Stimulated activated CD4-positive, alpha-beta T cell treated with anti-CD3 and anti-CD28 coated beads, Interleukin-12 subunit alpha, Interleukin-12 subunit beta, amount 100 ng/mL, for 48 hours (primary cell): ENCODE results near the gene TBPL1.
"Not testable (repeated sequence)": the region's sequence is repeated elsewhere in the genome, so short reads cannot be mapped to it uniquely, and the experiment has no call there.

Source experiments
- DNase-seq, 3 donors: peaks; one replicate each; pipeline ENCODE4 v3.0.0-alpha.2; 2020; ENCODE audit warnings: low read depth in 2 of 3, low spot score in 1 of 3

TBPL1 gene

DNA sequence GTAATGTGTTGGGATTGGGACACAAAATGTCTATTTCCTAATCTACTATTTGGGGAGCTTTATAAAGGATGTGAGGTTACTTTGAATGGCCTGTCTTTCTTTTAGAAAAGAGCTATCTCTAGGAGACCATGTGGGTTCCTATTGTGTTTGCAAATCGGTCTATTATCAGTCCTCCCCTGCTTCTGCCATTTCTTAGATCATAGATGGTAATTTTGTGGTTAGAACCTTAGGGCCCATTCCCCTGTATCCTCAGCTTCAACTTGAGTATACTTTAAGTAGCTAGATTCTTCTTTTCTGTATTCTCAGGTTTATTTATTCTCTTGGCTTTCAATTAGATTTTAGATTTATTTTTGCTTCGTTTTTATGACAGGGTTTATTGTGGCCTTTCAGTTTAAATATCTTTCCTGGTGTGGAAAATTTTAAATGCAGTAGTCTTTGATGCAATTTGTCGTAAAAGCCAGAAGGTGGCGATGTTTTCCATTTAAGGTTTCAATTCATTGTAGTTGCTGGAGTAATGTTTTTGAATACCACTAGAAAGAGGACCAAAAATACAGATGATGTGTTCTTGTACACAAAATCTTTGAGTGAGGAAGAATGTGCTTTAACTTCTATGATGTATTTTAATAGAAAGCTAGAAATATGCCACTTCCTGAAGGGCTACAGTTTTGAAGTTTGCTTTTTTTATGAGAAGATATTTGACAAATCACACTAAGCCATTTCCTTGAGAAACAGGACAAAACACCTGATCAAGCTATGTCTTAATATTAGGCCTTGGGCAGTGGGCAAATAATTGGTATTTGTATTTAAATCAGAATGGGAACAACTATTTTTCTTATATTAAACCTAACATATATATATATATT, 20.3 kb downstream of the TBPL1 start:
- no peak for DNase-seq

DNA sequence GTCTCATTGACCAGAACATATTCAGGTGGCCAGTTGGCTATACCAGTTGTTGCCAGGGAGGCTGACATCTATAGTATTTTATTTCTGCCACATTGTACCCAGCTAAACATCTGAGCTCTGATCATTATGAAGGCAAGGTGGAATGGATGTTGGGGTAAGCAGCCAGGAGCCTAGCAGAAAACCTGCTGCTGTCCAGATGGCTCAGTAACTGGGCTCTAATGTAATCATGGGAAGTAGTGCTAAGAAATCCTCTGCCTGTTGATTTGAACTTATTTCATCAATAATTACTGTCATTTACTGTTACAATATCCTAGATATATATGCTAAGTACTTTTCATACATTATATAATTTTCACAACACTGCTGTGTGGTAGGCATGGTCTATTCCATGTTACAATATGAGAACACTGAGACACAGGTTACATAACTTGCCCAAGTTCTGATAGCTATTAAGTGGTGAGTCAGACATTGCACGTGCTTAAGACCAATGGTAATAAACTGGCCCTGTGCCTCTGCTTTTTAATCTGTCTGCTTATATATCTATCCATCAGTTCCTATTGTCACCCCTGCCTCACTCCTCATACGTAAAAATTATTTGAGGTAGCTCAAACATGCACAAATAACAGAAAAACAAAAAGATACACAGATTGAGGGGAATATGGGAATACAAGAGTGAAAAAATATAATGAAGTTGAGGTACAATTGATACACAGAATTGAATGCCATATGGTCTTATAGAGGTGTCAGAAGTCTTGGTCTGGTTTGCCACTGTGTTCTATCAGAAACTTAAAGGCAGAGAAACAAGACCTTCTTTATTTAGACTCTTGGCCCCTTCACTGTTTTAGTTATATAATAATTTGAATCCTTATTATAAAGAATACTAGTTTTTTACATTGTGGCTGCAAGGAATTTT, 25.2 kb downstream of the TBPL1 start:
- no peak for DNase-seq

DNA sequence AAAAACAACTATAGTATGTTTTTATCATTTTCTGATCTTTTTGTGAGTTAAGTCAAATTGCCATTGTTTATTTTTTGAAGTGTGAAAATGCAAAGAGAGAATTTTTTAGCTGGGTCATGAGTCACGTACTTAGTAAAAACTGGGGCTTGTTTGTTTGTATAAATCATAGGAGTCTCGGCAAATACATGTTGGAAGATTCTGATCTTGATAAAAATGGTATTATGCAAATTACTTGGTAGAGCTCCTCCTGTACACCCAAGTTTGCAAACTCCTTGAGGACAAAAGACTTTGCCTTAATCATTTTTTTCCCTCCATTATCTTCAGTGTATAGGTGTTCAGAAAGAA, 25.8 kb downstream of the TBPL1 start:
- DNase-seq: no peak

DNA sequence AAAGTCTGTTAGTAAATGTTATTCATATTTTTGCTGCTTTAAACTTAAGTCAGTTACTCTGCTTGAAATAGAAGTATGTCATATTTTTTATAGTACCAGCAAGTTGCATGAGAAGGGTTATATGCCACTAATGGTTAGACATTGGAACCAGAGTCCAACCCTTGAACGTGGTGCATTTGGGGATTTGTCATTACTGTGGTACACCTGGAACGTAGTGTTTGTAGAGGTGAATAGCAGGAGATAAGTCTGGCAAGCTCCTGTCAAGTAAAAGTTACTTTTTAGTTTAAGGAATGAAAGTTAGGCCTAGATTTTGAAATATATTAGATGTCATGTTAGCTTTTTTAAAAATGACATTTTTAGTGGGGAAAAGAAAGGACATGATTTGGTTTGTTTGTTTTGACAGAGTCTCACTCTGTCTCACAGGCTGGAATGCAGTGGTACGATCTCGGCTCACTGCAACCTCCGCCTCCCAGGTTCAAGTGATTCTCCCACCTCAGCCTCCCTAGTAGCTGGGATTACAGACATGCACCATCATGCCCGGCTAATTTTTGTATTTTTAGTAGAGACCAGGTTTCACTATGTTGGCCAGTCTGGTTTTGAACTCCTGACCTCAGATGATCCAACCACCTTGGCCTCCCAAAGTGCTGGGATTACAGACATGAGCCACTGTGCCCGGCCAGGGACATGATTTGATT, 26.4 kb downstream of the TBPL1 start:
- DNase-seq: not testable (repeated sequence)

DNA sequence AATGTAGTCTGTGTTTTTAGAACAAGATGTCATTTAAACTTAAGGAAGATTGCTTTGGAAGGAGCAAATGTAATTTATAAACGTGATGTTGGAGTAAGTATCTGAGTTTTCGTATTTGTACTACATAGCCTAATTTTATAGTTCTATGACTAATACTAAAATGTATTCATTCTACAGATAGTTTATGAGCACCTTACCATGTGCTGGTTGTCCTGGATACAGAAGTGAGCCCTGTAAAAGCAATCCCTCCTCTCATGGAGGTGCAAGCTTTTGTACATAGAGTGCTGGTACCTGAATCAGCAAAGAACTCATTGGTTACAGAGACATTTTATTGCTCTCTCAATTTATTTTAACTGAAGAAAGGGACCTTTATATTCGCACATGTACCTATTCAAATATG, 27.1 kb downstream of the TBPL1 start:
- DNase-seq: no peak

DNA sequence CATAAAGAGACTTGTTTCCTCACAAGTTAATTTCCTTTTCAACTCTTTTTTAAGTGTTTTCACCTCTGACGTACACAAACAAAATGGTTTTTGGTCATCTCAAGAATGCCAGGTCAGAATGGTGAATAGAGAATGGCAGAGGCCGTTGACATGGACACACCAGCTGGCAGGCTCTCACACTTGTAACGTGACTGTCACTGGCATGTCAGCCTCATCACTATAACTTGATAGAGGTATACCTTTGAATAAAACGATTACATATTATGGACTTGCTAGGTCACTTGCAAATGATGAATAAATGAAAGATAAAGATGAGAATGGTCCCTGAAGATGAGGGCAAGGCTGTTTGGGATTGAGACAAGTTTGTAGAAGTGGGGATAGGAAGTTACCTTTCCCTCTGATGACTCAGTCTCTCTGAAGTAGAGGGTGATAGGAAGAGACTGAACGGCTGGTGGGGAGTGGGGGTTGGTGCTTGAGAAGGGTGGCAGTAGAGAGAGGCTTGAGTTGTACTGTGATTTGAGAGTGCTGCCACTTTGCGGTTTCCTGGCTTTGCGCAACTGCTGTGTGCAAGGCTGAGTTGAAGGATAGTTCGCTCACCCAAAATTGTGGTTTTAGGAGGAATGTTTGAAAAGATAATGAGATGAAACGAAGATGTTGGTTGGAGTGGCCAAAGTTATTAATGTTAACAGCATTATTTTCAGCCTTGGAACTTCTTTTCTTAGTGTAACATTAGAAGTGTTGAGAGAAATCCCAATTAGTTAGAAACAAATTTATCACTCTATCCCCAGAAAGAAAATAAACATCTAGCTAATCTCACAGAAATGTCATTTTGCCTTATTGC, 30.3 kb downstream of the TBPL1 start:
- DNase-seq: peak; percentile 12 to 42 (median 30)

DNA sequence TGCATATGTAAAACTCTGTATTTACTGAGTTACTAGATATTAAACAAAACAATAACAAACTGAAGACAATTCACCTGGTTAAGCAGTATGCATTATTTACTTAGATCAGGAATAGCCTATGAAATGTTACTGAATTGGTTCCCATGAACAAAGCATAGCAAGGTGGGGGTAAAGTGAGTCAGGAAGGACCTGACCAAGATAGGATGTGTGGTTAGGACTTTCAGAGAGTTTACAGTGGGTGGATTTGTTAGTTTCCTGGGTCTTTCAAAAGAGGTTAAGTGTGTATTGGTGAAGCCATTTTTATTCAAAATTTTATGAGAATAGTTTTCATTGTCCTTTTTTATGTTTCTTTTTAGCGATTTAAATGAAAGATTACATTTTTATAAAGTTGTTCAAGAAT, 32.9 kb downstream of the TBPL1 start:
- DNase-seq: no peak

DNA sequence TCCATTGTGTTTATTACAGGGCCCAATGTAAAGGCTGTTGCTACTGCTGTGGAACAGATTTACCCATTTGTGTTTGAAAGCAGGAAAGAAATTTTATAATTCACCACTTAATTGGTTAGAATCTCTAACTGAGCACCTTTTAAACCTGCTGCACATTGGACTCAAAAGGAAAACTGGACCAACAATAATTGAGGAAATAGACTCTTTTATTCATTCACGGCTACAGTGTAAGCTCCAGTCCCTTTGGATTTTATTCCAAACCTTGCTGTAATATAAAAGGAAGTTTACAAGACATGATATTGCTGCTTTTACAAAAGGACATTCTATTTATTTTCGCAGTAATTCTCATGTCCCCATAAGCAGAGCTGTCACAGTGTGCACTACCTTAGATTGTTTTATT, 33.9 kb downstream of the TBPL1 start:
- no peak for DNase-seq

DNA sequence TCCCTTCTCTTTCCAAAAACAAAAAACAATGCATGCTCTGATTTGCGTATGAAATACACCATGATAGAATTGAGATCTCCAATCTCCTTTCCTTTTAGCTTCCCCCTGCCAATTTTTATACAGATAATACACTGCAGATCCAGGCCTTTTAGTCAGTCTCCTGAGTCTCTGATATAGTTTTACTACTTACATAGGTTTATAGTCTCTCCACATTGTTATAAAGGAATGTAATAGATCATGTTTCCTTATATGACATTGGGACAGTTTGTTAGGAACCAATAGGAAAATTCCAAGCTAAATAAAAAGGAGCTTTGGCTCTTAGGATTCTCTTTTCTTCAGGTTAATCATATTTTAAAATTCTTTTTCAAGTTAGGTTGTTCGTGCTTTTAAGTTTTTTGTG, 36.5 kb downstream of the TBPL1 start:
- no peak for DNase-seq

DNA sequence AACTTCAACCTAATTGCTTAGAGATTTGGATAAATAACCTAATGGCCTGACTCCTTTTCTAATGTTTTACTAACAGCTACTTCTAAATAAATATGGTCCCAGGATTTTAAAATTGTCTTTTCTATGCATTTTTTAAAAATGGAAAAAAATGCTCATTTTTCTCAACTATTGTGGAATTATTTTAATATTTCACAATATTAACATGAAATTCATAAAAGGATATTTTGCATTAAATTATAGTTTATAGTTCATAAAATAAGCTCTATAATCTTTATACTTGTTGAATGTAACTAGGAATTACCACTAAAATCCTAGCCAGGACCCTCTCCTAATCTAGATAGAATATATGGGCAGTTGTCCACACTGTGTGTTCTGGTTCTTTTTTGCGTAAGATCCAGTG, 37.3 kb downstream of the TBPL1 start:
- no peak for DNase-seq

DNA sequence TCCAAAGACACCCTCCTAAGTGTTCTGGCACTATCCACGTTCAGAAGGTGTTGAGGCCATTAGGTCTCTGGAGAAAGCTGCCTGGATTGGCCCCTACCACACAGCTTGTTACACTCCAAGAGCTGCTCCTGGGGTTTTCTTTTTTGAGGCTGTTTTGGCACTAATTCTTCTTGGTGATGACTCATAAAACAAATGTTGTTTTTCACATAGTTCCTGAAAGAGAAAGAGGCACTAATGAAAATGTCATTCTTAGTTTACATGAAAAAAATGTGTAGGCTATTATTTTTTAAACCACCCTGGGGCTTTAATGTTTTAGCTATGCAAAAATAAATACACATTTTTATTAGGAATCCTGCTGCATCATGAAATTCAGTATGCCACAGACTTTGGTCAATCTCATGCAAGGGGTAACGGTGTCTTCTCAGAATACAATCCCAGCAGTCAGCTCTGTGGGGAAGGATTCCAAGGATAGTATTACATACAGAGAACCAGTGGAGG, 38.1 kb downstream of the TBPL1 start:
- DNase-seq: no peak

DNA sequence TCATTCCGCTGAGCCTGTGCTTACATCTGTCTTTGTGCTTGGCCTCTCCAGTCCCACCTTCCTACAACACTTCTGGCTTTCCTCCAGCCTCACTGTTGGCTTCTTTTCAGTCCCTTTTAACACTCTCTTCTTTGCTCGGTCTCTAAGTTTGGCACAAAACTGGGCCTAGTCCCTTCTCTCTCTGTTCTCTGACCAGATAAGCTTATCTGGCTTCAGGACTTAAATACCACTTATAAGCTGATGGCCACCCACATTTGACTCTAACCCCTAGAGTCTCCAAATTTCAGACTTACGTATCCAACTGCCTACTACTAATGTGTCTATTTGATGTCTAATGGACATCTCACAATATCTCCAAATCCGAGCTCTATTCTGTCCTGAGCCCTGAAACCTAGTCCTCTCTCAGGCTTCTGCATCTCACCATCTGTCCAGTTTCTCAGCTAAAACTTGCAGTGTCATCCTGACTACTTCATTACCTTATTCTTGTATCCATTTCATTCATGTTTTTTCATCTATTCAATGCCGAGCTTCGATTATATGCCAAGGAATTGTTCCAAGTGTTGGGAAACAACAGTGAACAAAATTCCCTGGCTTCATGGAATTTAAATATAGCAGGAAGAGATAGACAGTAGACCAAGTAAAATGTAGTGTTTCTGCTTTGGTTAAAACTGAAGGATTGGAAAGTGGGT, 40.1 kb downstream of the TBPL1 start:
- DNase-seq: no peak

DNA sequence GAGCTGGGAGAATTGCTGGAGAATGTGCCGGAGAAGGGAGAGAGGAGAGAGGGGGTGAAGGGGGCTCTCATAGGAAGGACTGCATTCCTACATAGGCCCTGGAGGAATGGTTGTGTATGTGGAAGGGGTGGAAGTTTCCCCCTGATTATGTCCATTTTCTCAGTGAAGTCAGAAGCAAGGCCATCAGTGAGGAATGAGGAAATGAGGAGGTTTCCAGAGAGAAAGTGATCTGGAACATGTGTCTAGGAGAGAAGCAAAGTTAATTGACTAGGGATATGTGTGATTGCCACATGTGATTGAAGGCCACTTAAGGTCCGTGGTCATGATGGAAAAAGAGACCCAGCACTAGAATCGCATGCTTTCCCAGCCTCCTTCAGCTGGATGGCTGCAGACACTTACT, 42.3 kb downstream of the TBPL1 start:
- no peak for DNase-seq

DNA sequence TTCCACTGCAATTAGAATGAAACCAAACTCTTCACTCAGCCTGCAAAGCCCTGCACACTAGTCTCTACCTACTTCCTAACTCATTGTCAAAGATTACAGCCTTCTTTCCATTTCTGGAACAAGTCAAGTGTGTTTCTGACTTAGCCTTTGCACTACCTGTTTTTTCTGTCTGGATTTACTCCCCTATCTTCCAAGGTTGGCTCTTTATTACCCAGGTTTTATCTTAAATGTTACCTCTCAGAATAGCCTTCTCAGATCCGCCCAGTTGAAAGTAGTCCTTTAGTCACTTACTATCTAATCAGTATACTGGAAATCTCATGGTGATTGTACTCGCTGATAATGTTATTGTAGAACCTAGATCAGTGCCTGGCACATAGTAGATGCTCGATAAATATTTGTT, 42.7 kb downstream of the TBPL1 start:
- no peak for DNase-seq

DNA sequence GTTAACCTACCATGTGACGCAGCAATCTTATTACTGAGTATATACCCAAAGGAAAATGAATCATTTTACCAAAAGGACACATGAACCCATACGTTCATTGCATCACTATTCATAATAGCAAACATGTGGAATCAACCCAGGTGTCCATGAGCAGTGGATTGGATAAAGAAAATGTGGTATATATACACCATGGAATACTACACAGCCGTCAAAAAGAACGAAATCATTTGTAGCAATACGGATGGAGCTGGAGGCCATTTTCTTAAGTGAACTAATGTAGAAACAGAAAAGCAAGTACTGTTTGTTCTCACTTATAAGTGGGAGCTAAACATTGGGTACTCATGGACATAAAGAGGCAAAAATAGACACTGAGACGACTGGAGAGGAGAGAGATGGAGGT, 44.2 kb downstream of the TBPL1 start:
- DNase-seq: no peak

DNA sequence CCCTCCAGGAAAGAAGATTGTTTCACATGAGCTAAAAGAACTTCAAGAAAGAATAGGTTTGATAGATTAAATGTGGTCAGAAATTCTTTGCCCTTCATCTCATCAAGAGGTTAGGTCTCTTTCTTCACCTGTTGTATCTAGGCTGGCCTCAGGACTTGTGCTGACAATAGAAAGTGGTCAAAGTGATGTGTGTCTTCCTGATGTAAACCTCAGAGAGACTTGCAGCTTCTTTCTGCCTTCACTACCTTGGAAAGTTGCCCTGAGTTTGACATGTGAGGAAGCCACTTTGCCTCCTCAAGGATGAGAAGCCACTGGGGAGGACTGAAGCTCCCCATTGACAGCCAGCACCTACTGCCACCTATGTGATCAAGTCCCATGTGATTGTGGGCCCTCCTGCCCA, 46.3 kb downstream of the TBPL1 start:
- no peak for DNase-seq

DNA sequence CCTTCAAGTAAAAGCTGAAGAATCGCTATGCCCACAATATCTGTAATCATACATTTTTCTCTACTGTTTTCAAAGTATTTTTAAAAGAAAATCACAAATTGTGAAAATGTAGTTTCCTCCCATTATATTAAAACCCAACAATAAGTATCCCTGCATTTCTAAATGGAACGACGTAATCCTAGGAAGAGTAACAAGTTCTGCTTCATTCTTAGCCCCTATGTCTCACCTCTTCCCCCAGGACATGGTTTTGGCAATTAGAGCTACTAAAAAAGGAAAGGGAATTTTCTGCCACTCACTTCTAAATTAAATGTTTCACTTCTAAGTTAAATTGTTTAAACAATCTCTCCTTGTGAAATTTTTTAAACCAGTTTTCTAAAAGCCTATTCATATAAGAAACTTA, 47.4 kb downstream of the TBPL1 start:
- DNase-seq: no peak

DNA sequence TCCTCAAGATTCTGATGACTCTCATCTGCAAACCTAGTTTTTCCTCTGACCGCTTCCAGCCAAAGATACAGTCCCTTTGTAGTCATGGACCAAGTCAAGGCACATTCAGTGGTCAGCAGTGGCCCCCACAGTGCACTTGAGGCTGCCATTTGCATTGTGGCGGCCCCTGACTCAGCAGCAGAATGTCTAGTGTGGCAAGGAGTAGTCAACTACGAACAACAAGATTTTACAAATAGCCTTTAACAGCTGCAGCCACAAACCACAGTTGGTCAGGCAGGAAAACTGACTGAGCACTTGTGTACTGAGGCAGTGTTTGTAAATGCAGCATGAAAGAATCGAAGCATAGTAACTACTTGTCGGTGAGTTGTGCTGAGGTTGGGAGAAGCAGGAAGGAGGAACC, 49.8 kb downstream of the TBPL1 start:
- DNase-seq: no peak

DNA sequence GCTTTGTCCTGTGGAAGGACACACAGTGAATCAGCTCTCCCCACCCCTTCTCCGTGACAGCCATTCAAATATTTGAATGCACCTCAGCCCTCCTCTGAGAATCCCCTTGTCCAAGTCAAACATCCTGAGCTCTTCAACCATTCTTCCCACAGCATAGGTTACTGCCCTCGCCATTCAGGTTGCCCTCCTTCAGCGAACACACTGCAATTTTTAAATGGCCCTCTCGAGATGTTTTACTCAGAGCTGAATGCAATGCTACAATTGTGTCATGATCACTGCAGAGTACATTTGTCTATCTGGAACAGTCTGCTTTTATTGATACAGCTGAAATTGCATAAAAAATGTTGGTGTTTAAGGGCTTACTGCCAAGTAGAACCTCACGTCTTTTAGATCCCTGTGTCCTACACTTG, 50.5 kb downstream of the TBPL1 start:
- no peak for DNase-seq

DNA sequence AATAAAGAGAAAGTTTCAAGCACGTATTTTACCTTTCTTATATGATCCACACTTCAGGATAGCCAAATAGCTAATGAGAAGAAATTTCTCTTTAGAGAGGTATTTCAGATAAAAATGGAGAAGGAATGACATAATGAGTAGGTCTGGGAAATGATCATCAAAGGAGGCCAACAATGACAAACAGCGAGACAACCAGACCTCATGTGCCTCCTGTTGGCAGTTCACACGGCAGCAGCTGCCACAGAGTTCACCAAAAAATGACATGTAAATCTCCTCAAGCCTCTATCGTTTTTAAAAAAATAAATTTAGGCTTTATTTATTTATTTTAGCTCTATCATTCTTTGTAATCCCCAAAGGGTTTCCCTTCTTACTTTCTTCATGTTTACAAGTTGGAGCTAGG, 51.7 kb downstream of the TBPL1 start:
- no peak for DNase-seq
